Measurements from ENCODE around the gene LRRC75A.

Gene LRRC75A

DNA sequence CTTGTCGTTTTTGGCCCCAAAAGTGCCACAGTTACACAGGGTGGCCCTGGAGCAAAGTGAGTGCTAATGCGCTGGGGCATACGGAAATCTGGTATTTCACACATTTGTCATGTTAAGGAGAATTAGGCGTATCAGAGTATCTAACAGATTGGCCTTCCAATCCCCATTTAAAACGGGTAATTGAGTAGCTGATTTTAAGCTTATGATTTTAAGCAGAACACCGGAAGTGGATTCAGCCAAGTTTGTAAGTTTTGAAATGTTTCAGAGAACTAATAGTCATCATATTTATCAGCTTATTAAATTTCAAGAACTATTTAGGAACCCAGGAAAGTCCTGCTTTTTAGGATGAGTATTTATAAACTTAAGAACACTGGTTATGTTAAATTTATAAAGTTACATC is 19.5 kb downstream of the LRRC75A start:
- no peak overlapping the region for H3K27ac ChIP-seq (ENCODE audit: low read length)

DNA sequence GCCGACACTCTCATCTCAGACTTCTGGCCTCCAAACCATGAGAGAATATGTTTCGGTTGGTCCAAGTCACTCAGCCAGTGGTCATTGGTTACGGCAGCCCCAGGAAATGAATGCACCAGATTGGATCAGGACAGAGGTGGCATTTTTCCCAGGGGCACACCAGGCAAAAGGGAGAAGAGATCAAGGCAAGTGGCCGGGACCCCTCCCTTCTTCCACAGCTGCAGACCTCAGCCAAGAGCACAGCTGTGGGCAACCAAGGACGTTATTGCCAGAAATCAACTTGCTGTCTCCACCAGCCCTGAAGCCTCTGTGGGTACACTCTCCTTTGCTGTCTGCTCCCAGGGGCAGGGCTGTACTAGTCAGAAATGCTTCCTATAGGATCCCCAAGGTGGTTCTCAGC is 20.7 kb downstream of the LRRC75A start:
- Histone ChIP-seq H2AFZ (ENCODE audit: low read depth, low read length) (no peak overlapping the region), H3K79me2 (ENCODE audit: insufficient read depth, low read length) (no peaks in the 10 kb centered on the region), H3K9ac (ENCODE audit: low read depth, low read length) (no peak overlapping the region), H3K27me3 (ENCODE audit: insufficient read depth, low read length, poor library complexity) (no peaks in the 10 kb centered on the region), H3K4me3 (ENCODE audit: low read depth in 1 of 2, low read length in 2 of 2) (no peak overlapping the region), H3K36me3 (ENCODE audit: insufficient read depth, low read length) (no peaks in the 10 kb centered on the region), H4K20me1 (ENCODE audit: insufficient read depth, low read length) (peaks cover 5% of the 10 kb centered on the region; the same call in 1 of the 2 replicates), H3K27ac (ENCODE audit: low read length) (no peak overlapping the region), H3K9me3 (ENCODE audit: insufficient read depth, low read length, severe bottlenecking) (no peaks in the 10 kb centered on the region), H3K4me1 (ENCODE audit: insufficient read depth, low read length) (no peaks in the 10 kb centered on the region), H3K4me2 (ENCODE audit: insufficient read depth, low read length) (no peak overlapping the region)
- TF ChIP-seq, protein P1, sequence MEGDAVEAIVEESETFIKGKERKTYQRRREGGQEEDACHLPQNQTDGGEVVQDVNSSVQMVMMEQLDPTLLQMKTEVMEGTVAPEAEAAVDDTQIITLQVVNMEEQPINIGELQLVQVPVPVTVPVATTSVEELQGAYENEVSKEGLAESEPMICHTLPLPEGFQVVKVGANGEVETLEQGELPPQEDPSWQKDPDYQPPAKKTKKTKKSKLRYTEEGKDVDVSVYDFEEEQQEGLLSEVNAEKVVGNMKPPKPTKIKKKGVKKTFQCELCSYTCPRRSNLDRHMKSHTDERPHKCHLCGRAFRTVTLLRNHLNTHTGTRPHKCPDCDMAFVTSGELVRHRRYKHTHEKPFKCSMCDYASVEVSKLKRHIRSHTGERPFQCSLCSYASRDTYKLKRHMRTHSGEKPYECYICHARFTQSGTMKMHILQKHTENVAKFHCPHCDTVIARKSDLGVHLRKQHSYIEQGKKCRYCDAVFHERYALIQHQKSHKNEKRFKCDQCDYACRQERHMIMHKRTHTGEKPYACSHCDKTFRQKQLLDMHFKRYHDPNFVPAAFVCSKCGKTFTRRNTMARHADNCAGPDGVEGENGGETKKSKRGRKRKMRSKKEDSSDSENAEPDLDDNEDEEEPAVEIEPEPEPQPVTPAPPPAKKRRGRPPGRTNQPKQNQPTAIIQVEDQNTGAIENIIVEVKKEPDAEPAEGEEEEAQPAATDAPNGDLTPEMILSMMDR (IDR thresholded peaks at IDR 0.05; ENCODE audit: borderline replicate concordance, extremely low read depth, low read length, poor library complexity, severe bottlenecking), result no peak
- no peak for TF ChIP-seq EZH2 (IDR thresholded peaks at IDR 0.05; ENCODE audit: borderline replicate concordance, low read depth, low read length, severe bottlenecking)
- ATAC-seq (ENCODE audit: insufficient read depth, low read depth) (no peak), DNase-seq (no peak)

More for the DNA sequence above, 19.5 kb downstream of the LRRC75A start:
- H3K27me3 ChIP-seq (ENCODE audit: insufficient read depth, low read length, poor library complexity), result no peaks in the 10 kb centered on the region
- no peaks in the 10 kb centered on the region for H3K9me3 ChIP-seq (ENCODE audit: insufficient read depth, low read length, severe bottlenecking)
- H2AFZ ChIP-seq (ENCODE audit: low read depth, low read length), result no peak overlapping the region
- no peaks in the 10 kb centered on the region for H3K79me2 ChIP-seq (ENCODE audit: insufficient read depth, low read length)
- H3K4me1 ChIP-seq (ENCODE audit: insufficient read depth, low read length), result no peaks in the 10 kb centered on the region
- H3K36me3 ChIP-seq (ENCODE audit: insufficient read depth, low read length), result no peaks in the 10 kb centered on the region
- H3K4me2 ChIP-seq (ENCODE audit: insufficient read depth, low read length), result no peak overlapping the region
- ATAC-seq (ENCODE audit: insufficient read depth, low read depth) (no peak), DNase-seq (no peak)
- no peaks in the 10 kb centered on the region for H4K20me1 ChIP-seq (ENCODE audit: insufficient read depth, low read length)
- H3K4me3 ChIP-seq (ENCODE audit: low read depth in 1 of 2, low read length in 2 of 2), result no peak overlapping the region
- H3K9ac ChIP-seq (ENCODE audit: low read depth, low read length), result no peak overlapping the region
- TF ChIP-seq EZH2 (IDR thresholded peaks at IDR 0.05; ENCODE audit: borderline replicate concordance, low read depth, low read length, severe bottlenecking), result no peak
- TF ChIP-seq, protein P1 (IDR thresholded peaks at IDR 0.05; ENCODE audit: borderline replicate concordance, extremely low read depth, low read length, poor library complexity, severe bottlenecking), result no peak

DNA sequence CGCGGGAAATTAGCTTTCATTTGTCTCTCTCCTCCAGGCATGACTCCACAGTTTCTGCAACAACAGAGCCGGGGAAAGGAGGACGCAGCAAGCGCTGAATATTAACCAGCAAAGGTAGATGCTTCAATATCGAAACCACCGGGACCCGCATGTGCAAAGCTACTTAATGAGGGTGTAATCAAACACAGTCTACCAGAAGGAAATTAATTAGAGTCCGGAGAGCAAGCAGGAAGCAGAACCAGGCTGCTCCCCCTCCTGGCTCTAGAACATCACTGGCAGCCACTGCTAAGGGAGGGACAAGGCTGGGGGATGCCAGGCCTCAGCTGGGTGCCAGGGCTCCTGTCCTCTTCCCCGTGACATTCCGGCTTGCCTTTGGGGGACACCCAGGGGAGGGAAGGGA is 21.7 kb downstream of the LRRC75A start:
- no peaks in the 10 kb centered on the region for H3K27me3 ChIP-seq (ENCODE audit: insufficient read depth, low read length, poor library complexity)
- no peak overlapping the region for H3K27ac ChIP-seq (ENCODE audit: low read length)
- no peak overlapping the region for H3K4me2 ChIP-seq (ENCODE audit: insufficient read depth, low read length)
- peaks cover 9% of the 10 kb centered on the region; the same call in 1 of the 2 replicates for H4K20me1 ChIP-seq (ENCODE audit: insufficient read depth, low read length)
- no peaks in the 10 kb centered on the region for H3K4me1 ChIP-seq (ENCODE audit: insufficient read depth, low read length)
- H2AFZ ChIP-seq (ENCODE audit: low read depth, low read length), result no peak overlapping the region
- H3K9me3 ChIP-seq (ENCODE audit: insufficient read depth, low read length, severe bottlenecking), result no peaks in the 10 kb centered on the region
- ATAC-seq (ENCODE audit: insufficient read depth, low read depth) (no peak), DNase-seq (no peak)
- no peak overlapping the region for H3K9ac ChIP-seq (ENCODE audit: low read depth, low read length)
- no peak overlapping the region for H3K4me3 ChIP-seq (ENCODE audit: low read depth in 1 of 2, low read length in 2 of 2)
- no peaks in the 10 kb centered on the region for H3K36me3 ChIP-seq (ENCODE audit: insufficient read depth, low read length)
- H3K79me2 ChIP-seq (ENCODE audit: insufficient read depth, low read length), result no peaks in the 10 kb centered on the region
- TF ChIP-seq EZH2 (IDR thresholded peaks at IDR 0.05; ENCODE audit: borderline replicate concordance, low read depth, low read length, severe bottlenecking), result no peak

DNA sequence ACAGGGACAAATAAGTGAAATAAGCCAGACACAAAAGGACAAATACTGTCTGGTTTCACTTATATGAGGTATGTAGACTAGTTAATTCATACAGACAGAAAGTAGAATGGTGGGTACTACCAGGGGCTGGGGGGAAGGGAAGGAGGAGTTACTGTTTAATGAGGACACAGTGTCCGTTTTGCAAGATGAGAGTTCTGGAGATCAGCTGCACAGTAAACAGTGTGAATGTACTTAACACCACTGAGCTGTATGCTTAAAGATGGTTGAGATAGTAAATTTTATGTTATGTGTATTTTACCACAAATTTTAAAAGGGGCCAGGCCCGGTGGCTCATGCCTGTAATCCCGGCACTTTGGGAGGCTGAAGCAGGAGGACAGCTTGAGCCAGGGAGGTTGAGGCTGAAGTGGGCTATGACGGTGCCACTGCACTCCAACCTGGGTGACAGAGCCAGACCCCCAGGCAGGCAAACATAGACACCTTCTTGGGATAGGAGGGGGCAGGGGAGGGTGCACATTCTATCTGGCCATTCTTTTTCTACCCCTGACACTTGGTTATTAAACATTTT is 23.5 kb downstream of the LRRC75A start:
- peaks cover 23% of the 10 kb centered on the region for H4K20me1 ChIP-seq (ENCODE audit: insufficient read depth, low read length)
- DNase-seq, result no peak
- H3K4me1 ChIP-seq (ENCODE audit: insufficient read depth, low read length), result no peaks in the 10 kb centered on the region
- H3K27me3 ChIP-seq (ENCODE audit: insufficient read depth, low read length, poor library complexity), result no peaks in the 10 kb centered on the region
- TF ChIP-seq, protein P1 (IDR thresholded peaks at IDR 0.05; ENCODE audit: borderline replicate concordance, extremely low read depth, low read length, poor library complexity, severe bottlenecking), result no peak
- TF ChIP-seq EZH2 (IDR thresholded peaks at IDR 0.05; ENCODE audit: borderline replicate concordance, low read depth, low read length, severe bottlenecking), result no peak
- H3K9me3 ChIP-seq (ENCODE audit: insufficient read depth, low read length, severe bottlenecking), result no peaks in the 10 kb centered on the region
- no peak overlapping the region for H3K4me3 ChIP-seq (ENCODE audit: low read depth in 1 of 2, low read length in 2 of 2)
- peaks cover 8% of the 10 kb centered on the region; the same call in 1 of the 2 replicates for H3K36me3 ChIP-seq (ENCODE audit: insufficient read depth, low read length)
- H3K4me2 ChIP-seq (ENCODE audit: insufficient read depth, low read length), result no peak overlapping the region
- no peaks in the 10 kb centered on the region for H3K79me2 ChIP-seq (ENCODE audit: insufficient read depth, low read length)
- no peak overlapping the region for H3K9ac ChIP-seq (ENCODE audit: low read depth, low read length)
- H3K27ac ChIP-seq (ENCODE audit: low read length), result no peak overlapping the region
- H2AFZ ChIP-seq (ENCODE audit: low read depth, low read length), result no peak overlapping the region
- ATAC-seq (ENCODE audit: insufficient read depth, low read depth), result no peak
